GM10248 (cell line): ENCODE data around the gene HIPK4.

Source experiments
- CTCF ChIA-PET: fragments of 300-600 bp; sonication (Branson Sonifier 250); formaldehyde crosslinking; extraction: SDS; loops from one replicate; lab custom pipeline; 2021; ENCODE audit warnings: antibody characterized with exemption; lab: Yijun Ruan, JAX
- POLR2A ChIA-PET: fragments of 350-650 bp; sonication (Branson Sonifier 250); formaldehyde crosslinking; extraction: SDS; loops from one replicate; lab custom pipeline; 2020; ENCODE audit warnings: antibody characterized with exemption; lab: Yijun Ruan, JAX
- DNase-seq: peaks from one replicate; pipeline ENCODE4 v3.0.0; 2012; ENCODE audit errors: extremely low spot score
- TF ChIP-seq, protein P1 (sequence below): IDR thresholded peaks from 2 replicates; pipeline ENCODE4 v1.5.1; 2012; ENCODE audit warnings: mild to moderate bottlenecking, low read depth; ENCODE audit errors: extremely low read depth, missing control alignments, control extremely low read depth

HIPK4 gene

GRCh38 chr19:40367577-40368434, 22.2 kb downstream of the HIPK4 start:
- TF ChIP-seq, protein P1, sequence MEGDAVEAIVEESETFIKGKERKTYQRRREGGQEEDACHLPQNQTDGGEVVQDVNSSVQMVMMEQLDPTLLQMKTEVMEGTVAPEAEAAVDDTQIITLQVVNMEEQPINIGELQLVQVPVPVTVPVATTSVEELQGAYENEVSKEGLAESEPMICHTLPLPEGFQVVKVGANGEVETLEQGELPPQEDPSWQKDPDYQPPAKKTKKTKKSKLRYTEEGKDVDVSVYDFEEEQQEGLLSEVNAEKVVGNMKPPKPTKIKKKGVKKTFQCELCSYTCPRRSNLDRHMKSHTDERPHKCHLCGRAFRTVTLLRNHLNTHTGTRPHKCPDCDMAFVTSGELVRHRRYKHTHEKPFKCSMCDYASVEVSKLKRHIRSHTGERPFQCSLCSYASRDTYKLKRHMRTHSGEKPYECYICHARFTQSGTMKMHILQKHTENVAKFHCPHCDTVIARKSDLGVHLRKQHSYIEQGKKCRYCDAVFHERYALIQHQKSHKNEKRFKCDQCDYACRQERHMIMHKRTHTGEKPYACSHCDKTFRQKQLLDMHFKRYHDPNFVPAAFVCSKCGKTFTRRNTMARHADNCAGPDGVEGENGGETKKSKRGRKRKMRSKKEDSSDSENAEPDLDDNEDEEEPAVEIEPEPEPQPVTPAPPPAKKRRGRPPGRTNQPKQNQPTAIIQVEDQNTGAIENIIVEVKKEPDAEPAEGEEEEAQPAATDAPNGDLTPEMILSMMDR = no peak
- DNase-seq = no peak
- CTCF ChIA-PET = no interaction called here
- POLR2A ChIA-PET = no interaction called here

- DNase-seq = no peak
- CTCF ChIA-PET = interaction anchor here (1.0 to 1.3 kb wide), 4 partner anchors 59 to 268 kb away, joined by 3 to 4 read pairs (median 3); no protein-coding TSS in a partner anchor
- POLR2A ChIA-PET = no interaction called here
- TF ChIP-seq, protein P1 = no peak
These were observed 23.1 kb downstream of the HIPK4 start for GRCh38 chr19:40366697-40367561.

DNA sequence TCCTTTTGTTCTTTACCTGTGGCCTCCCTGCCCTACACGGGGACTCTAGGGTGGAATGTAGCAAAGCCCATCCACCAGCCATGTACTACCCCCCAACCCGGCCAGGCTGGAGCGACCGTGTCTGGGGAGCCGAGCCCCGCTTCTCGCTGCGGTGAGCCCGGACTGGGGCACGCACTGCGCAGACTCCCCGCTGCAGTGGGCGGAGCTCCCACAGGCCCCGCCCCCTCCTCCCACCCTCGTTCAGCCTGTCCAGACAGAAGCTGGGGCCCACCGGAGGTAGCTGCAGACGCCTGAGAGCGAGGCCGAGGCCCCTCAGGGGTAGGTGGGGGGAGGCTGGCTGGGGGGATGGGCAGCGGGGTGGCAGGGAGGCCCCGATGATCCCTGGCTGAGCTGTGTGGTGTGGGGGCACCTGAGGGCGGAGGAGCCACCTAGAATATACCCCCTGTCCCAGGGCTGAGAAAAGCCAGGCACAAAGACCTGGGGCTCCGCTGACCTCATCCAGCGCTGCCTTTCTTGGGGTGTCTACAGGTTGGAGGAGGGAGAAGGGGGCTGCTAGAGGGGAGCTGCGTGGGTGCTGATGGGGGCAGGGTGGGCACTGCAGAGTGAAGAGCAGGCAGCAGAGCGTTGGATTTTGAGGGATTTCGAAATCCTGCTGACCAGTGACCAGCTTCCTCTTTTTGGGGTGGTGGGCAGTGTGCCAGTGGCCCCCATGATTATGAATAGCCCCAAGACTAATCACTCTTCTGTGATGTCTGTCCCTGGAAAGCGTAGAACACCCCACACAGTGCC, 24.2 kb downstream of the HIPK4 start:
- DNase-seq = peak; percentile 93
- POLR2A ChIA-PET = interaction anchor here (1.6 kb wide), 1 partner anchor 9 kb away, joined by 5 read pairs; no protein-coding TSS in a partner anchor
- TF ChIP-seq, protein P1 = no peak
- CTCF ChIA-PET = interaction anchor here (1.0 to 1.8 kb wide), 6 partner anchors 10 to 269 kb away, joined by 3 to 7 read pairs (median 3); no protein-coding TSS in a partner anchor

DNA sequence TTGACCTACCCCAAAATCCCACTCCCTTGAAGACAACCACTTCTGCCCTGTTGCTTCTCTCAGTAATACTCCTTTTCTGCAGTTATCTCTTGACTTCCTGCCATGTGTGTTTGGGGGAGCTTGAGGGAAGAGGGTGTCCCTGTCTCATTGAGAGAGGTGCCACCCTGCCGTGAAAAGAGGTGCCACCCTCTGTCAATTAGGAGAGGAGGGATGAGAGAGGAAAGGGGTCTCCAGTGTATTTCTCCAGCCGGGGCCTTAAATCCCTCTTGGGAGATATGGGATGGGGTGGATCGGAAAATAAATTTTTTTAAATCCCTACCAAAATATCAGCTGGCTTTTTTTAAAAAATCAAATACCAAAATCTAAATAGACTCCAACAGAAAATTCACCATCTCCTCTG, 25.0 kb downstream of the HIPK4 start:
- TF ChIP-seq, protein P1 = no peak
- ChIA-PET CTCF (interaction anchor here (1.0 to 1.8 kb wide), 2 partner anchors 9 to 15 kb away, joined by 3 to 7 read pairs; no protein-coding TSS in a partner anchor), POLR2A (interaction anchor here (0.6 to 1.6 kb wide), 3 partner anchors 8 to 917 kb away, joined by 3 to 5 read pairs (median 5); no protein-coding TSS in a partner anchor)
- no peak for DNase-seq

DNA sequence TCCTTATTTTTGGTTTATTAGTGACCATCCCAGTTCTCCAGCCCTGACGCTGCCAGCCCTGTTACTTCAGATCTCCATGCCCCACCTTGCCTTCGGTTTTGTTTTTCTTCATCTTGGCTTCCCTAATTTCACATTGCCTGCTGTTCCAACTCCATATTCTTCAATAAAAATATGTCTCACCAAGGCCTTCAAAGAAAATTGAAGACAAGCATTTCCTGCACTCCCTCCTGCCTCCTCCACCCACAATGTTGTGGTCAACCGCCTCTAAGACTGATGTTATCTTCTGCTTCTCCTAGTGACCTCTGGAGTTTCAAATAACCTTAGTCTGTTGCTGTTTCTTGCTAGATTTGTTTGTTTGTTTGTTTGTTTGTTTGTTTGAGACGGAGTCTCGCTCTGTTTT, 26.9 kb downstream of the HIPK4 start:
- ChIA-PET CTCF (no interaction called here), POLR2A (no interaction called here)
- TF ChIP-seq, protein P1 = no peak
- DNase-seq = no peak

DNA sequence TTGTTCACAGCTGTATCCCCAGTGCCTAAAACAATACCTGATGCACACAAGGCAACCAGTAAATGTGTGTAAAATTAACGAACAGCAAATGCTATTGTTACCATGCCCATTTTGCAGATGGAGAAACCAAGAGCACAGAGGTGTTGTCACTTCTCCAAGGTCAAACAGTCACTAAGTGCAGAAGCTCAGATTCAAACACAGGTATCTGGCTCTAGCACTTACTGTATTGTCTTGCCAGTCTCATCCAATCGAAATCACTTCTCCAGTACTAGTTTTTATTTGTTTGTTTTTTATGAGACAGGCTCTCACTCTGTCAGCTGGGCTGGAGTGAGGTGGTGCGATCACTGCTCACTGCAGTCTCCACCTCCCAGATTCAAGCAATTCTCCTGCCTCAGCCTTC, 27.8 kb downstream of the HIPK4 start:
- TF ChIP-seq, protein P1 = no peak
- no peak for DNase-seq
- POLR2A ChIA-PET = interaction anchor here (0.6 kb wide), 1 partner anchor 9 kb away, joined by 3 read pairs; no protein-coding TSS in a partner anchor
- CTCF ChIA-PET = no interaction called here
